Jurkat, Clone E6-1 (cell line): ENCODE measurements around the gene CCNK.

Experiments used
- DNase-seq: peaks from one replicate; pipeline ENCODE4 v3.0.0-alpha.2; 2011; ENCODE audit warnings: low read depth, low spot score
- H3K4me3 ChIP-seq: 2 replicates; pipeline ENCODE4 v1.5.1; 2011; ENCODE audit warnings: mild to moderate bottlenecking, low read length, control low read depth, moderate library complexity

The CCNK gene

DNA sequence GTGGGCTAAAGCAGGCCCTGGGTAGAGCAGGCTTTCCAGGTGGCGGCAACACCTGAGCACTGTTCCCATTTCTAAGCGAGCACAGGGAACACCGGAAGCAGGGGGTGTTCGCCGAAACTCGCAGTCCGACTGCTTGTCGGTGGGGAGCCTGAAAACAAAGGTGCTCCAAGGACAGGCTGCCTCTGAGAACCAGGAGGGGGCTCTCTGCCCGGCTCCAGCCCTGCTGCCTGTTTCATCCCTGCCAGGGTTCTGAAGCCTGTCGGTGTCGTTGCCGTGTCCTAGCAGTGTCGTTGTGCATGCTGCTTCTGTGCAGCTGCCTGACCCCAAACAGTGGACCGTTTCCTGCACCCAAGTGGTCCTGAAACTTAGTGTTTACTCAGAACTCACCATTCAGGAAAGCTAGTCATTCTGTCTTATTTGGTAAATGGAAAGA is 21.8 kb downstream of the CCNK start:
- H3K4me3 ChIP-seq, result no peak overlapping the region
- no peak for DNase-seq

DNA sequence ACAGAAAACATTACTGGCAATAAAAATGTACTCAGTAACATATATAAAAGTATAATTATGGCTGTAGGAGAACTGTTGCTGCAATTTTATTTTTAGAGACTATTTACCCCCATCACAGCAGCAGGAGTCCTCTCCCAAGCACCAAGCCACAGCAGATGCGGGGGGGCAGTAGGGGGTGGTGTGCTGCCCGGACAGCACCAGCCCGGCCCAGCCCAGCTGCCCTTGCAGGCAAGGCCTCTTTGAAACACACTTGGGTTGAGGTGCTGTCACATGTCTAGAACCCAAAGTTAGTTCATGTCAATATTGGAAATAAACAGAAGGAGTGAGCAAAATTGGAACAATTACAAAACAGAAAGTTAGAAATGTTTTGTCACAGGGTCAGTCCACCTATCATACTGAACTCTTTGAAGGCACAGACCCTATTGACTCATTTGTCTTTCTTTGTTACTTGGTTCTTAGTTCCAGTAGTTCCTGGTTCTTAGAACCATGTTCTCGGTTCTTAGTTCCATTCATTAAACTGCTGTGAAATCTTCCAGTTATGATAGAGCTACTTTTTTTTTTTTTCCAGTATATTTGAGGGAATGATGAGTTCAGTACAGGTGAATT is 22.7 kb downstream of the CCNK start:
- H3K4me3 ChIP-seq, result no peak overlapping the region
- no peak for DNase-seq

DNA sequence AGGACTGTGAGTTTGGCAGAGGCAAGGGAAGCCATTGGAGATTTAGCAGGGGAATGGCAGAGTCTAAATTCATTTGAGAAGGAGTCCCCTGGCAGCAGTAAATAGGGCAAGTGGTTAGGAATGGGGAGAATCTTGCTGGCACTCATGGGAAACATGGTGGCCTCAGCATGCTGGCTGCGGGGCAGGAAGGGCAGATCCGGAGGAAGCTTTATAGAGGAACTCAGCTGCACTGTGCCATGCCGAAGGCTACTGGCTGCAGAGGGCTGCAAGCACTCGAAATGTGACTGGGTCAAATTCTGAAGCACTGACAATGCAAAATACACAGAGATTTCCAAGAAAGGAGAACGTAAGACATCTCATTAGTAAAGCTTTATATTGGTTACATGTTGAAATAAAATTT is 23.9 kb downstream of the CCNK start:
- no peak overlapping the region for H3K4me3 ChIP-seq
- DNase-seq, result no peak

DNA sequence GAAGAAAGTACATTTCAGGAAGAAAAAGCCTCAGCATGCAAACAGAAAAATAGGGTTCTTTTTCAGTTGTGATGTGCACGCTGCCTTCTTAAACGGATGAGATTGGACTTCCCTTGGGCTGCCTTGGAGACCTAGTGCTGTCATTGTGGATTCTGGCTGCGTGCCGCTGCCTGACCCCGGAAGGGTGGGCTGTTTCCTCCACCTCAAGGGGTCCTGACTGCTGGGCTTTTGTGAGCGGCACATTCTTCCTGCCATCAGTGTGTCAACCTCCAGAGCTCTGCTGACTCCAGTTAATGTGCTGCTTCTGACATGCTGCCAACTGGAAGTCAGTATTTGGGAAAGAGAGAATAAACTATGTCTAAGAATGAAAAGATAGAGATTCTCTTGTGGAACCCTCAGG is 25.1 kb downstream of the CCNK start:
- no peak overlapping the region for H3K4me3 ChIP-seq
- DNase-seq, result no peak

DNA sequence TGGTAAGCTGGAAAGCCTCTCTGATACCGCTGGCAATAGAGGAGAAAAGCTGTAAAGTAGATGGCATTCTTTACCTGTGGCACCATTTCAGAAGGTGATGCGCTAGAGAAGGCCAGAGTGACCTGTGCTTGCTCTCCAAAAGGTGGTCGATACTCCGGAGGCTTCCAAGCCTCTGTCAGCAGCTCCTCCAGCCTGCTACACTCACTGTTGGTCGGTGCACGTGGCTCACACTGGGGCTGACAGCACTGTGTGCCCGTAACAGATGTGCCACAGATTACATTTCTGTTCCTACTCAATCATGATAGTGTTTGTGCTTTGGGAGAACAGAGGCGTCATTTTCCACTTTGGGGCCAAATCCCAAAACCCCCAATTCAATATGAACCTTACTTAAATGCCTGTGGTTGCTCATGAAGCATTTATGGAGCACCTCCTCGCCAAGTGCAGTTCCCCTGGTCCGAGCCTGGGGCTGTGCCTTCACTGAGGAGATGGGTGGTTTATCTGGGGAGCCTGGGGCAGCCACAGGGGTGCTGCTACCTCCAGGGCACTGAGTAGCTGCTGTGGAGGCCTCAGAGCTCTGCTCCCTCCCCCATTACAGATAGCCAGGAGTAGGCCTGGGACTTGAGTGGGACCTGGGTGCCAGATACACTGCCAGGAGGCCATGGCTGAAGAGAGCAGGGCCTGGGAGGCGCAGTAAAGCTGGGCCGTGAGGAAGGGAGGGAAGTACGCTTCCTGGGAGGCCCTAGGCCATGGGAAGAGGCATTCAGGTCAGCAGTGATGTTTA is 26.8 kb downstream of the CCNK start:
- H3K4me3 ChIP-seq, result no peak overlapping the region
- no peak for DNase-seq

DNA sequence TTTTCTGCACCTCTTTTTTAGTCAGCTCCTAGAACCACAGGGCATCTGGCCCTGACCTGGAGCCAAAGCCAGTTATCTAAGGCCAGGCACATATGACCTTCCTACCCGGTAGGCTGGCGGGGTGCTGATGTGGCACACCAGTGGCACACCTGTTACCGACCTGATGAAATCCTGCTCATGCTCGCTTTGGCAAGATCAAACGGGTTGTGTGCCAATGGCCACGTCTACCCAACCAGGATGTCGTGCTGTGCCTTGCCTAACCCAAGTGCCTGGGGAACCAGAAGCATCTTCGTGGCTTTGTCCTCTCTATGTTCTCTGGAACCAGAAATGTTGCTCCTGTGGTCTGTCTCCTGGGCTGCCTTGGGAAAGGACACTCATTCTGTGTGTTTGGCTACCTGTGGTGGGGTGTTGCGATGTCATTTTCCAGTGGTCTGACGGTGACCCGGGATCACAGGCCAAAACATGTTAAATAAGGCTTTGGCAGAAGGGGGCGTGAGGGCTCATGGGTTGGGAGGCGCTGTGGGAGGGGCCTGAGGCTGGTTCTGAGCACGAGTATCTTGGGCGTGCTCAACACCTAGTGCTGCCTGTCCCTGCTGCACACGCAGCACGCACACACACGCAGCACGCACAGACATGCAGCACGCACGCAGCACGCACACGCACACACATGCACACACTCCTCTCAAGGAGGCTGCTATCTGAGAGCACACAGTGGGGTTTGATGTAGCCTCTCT is 27.9 kb downstream of the CCNK start:
- peak; percentile 3 for DNase-seq

DNA sequence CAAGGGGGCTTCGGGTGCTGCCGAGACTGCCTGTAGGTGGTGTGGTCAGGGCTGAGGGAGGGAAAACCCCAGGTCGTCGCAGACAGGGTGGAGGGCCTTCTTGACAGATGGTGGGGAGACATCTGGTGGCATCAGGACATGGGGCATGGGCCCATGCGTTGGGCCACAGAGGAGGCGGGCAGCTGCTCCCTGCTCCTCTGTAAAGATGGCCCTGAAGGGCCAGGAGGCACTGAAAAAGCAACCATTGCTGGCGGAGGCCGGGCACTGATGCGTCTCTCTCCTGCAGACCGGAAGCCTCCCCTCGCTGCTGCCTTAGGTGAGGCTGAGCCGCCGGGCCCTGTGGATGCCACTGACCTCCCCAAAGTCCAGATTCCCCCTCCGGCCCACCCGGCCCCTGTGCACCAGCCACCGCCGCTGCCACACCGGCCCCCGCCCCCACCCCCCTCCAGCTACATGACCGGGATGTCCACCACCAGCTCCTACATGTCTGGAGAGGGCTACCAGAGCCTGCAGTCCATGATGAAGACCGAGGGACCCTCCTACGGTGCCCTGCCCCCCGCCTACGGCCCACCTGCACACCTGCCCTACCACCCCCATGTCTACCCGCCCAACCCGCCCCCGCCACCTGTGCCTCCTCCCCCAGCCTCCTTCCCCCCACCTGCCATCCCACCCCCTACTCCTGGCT is 28.8 kb downstream of the CCNK start:
- DNase-seq, result no peak
- H3K4me3 ChIP-seq, result no peak overlapping the region

More for the DNA sequence above, 27.9 kb downstream of the CCNK start:
- no peak overlapping the region for H3K4me3 ChIP-seq

DNA sequence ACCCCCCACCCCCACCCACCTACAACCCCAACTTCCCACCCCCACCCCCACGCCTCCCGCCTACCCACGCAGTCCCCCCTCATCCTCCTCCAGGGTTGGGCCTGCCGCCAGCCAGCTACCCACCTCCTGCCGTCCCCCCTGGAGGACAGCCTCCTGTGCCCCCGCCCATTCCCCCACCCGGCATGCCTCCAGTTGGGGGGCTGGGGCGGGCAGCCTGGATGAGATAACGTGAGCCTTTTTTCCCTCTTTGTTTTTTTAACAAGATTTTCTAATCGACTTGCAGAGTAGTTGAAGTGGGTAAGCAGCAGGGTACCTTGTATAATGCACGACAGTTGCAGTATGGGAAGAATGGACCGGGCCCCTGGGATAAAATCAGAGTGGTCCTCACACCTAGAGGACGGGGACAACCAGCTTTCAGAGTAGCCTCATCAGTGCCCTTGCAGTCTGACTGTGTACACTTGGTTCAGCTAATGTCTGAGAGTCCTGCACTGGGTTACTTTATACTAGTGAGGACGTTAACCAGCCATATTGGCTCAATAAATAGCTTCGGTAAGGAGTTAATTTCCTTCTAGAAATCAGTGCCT is 29.4 kb downstream of the CCNK start:
- no peak overlapping the region for H3K4me3 ChIP-seq

DNA sequence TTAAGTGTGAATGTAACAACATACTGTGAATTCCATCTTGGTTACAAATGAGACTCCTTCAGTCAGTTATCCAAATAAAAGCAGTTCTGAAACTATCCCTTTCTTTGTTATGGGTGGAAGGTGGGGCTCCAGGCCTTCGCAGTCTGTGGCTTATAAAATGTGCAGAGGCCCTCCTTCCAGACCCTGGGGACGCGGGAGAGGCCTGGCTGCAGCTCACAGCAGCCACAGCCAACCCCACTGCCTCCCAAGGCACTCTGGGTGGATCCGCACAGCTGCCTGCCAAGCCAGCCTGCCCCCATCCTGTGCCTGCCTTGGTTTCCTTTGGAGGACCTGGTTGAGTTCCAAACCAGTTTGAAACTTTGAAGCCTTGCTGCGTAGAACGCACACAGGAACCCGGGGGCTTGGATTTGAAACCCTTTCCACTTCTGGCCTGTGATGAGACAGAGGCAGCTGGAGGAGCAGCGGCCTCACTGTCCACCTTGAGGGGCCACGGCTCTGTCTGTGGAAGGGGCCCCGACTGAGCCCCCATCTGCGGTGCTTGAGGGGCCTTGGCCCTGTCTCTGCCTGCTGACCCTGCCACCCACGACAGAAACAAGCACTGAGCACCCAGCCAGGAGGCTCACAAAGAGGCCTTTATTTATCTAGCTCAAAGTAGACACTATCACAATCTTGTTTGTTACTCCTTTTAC is 30.4 kb downstream of the CCNK start:
- DNase-seq, result no peak

More for the DNA sequence above, 29.4 kb downstream of the CCNK start:
- no peak for DNase-seq

DNA sequence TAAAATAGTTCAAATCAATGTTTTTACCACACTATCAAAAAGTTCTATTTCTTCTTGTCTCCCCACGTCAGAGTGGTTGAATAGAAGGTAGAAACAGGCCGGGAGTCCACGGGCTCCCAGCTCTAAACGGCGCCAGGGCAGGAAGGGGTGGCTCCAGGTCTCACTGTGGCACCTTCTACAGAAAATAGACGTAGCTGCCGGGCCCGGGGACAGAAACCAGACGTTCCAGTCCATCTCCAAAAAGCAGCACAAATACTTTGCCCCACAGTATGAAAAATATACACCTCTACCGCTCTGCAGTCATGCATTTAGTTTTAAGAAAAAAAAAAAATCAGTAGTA is 30.9 kb downstream of the CCNK start:
- no peak for DNase-seq
- H3K4me3 ChIP-seq, result no peak overlapping the region

More for the DNA sequence above, 30.4 kb downstream of the CCNK start:
- no peak overlapping the region for H3K4me3 ChIP-seq

DNA sequence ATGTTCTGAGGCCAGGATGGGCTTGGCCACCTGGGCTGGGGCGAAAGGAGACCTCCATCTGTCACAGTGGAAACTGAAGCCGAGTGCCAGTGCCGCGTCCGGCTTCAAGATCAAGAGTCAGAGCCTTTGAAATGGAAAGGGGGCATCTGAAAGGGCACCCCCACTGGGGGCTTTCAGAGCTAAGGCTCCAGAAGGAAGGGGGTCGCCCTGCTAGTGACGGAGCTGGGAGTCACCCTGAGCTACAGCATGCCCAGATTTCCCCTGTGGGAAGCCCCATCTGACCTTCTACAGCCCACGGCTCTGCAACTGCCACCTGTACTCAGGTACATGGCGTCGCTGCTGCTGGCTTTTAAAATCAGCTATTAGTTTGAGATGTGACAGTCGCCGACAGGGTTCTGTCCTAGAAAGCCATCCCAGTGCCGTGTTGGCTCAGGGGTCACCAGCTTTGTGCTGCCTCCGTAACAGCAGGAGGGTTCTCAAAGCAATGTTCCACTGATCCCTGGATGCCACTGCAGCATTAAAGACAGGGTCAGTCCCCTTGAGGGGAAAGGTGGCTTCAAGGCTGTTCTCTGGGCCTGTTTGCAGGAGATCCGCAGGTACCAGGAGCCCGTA is 31.5 kb downstream of the CCNK start:
- no peak overlapping the region for H3K4me3 ChIP-seq
- no peak for DNase-seq

DNA sequence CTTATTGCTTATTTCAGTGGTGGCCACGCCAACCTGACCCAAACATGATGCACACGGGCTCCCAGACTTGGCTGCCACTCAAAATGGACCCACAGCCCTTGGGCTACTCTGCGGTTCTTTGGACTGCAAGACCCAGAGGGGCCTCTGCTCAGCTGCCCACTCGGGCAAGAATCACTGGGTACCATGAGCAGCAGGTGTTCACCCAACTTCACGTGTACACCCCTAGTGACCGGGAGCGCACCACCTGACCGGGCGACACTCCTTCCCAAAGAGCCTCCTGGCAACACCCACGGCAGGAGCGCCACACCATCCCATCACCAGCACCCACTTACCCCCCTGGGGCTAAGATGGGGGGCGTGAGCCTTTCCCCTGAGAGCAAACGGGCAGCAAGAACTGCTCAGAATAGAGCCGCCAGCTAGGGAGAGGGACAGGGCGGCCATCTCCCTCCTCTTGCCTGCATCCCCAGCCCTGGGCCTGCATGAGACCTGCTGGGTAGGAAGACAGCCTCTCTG is 32.0 kb downstream of the CCNK start:
- no peak overlapping the region for H3K4me3 ChIP-seq
- no peak for DNase-seq

DNA sequence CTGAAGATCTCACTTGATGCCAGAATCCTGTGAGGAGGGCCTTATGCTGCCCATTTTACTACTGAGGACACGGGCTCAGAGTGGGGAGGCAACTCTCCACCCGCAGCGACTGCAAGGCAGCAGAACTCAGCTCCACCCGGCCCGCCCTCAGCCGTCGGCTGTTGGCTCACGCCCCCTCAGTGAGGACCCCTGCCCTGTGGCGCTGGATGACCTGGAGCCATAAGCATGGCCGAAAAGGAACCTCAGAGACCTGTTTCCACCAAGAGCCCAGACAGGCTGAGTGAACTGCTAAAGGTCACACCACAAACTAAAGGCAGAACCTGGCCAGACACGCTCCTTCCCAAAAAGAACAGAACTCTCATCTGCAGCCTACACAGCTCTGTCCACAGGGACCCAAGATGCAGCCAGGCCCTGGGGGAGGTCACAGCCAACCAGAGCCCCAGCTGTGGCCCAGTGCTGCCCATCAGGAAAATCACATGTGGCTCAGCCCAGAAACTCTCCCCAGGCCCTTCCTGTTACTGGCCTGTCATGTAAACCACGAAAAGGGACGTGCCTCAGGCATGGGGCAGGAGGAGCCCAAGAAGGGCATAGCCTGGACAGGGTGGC is 32.8 kb downstream of the CCNK start:
- H3K4me3 ChIP-seq, result no peak overlapping the region
- DNase-seq, result no peak

DNA sequence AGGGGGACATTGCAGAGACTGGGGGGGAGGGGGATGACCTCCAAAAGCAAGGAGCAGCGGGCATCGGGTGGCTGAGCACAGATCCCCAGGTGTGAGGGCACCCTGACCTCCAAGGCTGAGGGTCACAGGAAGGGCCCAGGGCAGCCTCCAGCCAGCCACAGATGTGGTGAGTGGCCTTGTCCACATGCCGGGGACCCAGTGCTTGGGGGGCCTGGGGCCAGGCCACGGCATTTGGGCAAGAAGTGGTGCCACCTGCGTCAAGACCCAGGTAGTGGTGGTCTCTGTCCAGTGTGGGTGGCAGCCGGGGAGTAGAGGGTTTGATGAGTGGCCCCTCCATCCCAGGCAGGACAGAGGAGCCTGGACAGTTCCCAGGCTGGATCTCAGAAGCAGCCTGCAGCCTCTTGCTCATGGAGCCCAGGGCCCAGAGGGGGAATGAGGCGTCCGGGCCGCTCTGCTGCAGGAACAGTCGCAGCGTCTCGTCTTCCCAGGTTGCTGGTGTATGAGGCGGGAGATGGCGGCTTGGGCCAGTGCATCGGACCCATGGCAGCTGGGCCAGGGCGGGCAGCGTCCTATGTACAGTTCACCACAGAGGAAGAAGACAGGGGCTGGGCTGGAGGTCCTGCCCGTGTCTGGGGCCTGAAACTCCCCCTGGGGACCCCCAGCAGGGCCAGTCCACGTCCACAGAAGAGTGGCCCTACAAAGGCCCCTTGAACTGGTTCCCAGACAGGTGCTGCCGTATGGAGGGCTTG is 33.5 kb downstream of the CCNK start:
- H3K4me3 ChIP-seq, result no peak overlapping the region
- no peak for DNase-seq

DNA sequence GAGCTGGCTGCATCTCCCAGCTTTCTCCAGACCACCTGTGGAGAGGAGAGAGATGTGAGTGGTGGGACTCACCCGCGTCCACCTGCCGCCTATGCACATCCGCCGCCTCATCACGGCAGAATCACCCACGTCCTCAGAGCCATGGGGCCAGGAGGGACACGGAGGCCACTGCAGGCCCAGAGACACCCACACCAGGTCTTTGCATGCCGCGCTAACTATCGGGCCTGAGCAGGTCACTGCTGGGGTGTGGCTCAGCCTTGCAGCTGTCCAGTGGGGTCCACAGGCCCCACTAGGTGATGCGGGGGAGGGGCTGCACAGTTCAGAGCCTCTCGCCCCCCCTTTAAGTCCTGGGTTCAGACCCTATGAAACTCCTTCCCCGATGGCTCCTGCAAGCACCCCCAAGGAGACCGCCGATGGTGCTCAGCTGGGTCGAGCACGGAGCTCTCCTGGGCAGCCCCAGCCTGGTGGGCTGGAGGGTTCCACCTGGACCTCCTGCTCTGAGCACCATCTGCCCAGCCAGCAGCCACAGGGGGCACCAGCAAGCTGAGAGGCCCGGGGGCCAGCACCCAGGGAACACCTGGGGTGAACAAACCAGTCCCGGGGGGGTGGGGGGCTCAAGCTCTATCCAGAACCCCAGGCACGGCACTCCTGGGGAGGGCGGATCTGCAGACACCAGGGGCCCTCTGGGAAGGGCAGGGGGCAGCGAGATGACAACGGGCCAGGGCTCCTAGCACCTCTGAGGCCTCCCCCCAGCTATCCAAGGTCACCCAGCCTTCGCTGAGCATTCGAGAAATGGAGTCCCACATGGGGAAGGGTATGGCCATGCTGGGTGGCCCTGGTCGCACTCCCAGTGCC is 34.3 kb downstream of the CCNK start:
- no peak overlapping the region for H3K4me3 ChIP-seq
- DNase-seq, result no peak

DNA sequence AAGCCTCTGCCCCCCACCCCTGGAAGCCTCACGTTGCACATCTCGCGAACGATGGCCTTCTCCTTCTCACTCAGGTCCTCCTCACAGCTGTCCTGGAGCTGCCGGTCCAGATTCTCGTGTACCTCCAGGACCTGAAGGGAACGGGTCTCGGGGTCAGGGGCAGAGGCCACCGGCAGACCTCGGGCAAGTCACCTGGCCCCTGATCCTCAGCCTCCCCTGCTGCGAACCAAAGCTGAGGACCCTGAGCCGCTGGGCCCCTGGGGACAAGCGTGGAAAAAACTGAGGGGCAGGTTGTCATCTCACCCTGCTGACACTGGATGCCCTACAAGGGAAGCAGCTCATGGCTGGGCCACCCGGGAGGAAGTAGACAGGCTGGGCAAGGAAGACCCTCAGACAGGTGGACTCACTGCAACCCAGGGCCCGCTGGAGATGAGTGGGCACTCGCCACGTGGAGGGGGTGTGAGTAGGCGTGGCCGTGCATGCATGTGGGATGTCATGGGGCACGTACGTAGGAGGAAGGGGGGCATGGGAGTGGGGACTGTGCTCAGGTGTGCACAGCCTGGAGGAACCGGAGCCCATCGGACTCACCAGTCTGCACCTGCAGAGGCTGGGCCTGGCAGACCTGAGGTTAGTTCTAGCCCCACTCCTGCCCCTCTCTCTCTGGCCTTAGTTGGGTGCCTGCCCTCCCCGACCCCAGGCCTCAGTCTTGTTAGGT is 35.1 kb downstream of the CCNK start:
- no peak for DNase-seq
- H3K4me3 ChIP-seq, result no peak overlapping the region
